ENCODE results near the gene GDF10.

GRCh38 chr10:47333532-47333931 lies 33.5 kb downstream of the GDF10 start:
- TF ChIP-seq EZH2 (IDR thresholded peaks at IDR 0.05; ENCODE audit: borderline replicate concordance) = no peak
- TF ChIP-seq, protein P1, sequence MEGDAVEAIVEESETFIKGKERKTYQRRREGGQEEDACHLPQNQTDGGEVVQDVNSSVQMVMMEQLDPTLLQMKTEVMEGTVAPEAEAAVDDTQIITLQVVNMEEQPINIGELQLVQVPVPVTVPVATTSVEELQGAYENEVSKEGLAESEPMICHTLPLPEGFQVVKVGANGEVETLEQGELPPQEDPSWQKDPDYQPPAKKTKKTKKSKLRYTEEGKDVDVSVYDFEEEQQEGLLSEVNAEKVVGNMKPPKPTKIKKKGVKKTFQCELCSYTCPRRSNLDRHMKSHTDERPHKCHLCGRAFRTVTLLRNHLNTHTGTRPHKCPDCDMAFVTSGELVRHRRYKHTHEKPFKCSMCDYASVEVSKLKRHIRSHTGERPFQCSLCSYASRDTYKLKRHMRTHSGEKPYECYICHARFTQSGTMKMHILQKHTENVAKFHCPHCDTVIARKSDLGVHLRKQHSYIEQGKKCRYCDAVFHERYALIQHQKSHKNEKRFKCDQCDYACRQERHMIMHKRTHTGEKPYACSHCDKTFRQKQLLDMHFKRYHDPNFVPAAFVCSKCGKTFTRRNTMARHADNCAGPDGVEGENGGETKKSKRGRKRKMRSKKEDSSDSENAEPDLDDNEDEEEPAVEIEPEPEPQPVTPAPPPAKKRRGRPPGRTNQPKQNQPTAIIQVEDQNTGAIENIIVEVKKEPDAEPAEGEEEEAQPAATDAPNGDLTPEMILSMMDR (IDR thresholded peaks at IDR 0.05; ENCODE audit: poor library complexity) = no peak
- TF ChIP-seq EZH2phosphoT487 (IDR thresholded peaks at IDR 0.05; ENCODE audit: low read depth, severe bottlenecking, unreplicated experiment) = no peak
